ENCODE results near the gene CDKN1A. TPM values are rescaled to one million over a fixed set of nuclear protein-coding genes. Genes with fewer than 3 reads are reported as not detected.
A peak's percentile ranks its signal among the peaks of the same experiment; 100 is the strongest.

CDKN1A gene
- polyA plus RNA-seq, 3 donors = 117 to 1,223 (median 144) TPM

DNA sequence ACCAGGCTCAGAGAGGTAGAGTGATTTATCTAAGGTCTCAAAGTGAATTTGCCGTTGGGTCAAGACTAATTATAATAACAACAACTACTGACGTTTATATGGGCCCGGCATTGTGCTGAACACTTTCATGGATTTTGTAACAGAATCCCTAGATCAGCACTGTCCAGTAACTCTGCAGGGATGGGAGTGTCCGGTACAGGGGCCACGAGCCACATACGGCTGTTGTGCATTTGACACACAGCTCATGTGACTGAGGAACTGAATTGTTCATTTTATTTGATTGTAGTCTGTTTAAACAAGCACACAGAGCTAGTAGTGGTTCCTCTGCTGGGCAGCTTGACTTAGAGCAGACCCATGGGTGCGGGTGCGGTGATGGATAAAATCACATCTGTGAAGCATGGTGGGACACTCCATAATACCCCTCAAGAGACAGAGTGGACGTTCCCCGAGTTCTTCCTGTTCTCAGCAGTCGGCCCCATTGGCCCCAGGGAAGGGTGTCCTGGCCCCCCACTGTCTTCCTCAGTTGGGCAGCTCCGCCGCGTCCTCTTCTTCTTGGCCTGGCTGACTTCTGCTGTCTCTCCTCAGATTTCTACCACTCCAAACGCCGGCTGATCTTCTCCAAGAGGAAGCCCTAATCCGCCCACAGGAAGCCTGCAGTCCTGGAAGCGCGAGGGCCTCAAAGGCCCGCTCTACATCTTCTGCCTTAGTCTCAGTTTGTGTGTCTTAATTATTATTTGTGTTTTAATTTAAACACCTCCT, 6.8 kb downstream of the CDKN1A start:
- Histone ChIP-seq H3K4me1 (ENCODE audit: control insufficient read depth in 1 of 2, insufficient read depth in 2 of 2, low read length in 2 of 2) (peaks cover 56 to 65% of the 10 kb centered on the region in 2 donors), H3K36me3 (replicated peaks in 1 of 2; ENCODE audit: control insufficient read depth in 1 of 2, insufficient read depth in 2 of 2, low read length in 2 of 2) (peaks cover 8 to 40% of the 10 kb centered on the region in 2 donors), H3K79me2 (ENCODE audit: insufficient read depth, low read length) (peaks cover 32% of the 10 kb centered on the region), H3K4me2 (replicated peaks; ENCODE audit: extremely low read depth, low read length, poor library complexity, severe bottlenecking) (peak overlapping the region; percentile 59), H4K20me1 (ENCODE audit: insufficient read depth, low read length) (peaks cover 66% of the 10 kb centered on the region), H3K27ac (ENCODE audit: low read depth in 1 of 2, low read length in 2 of 2) (peak overlapping the region; percentile 81 to 85), H3K4me3 (replicated peaks in 1 of 3; ENCODE audit: low read depth in 2 of 3, low read length in 3 of 3) (peak overlapping the region in 1 of 3 experiments; percentile 60), H3K9me3 (replicated peaks in 1 of 2; ENCODE audit: control insufficient read depth in 1 of 2, insufficient read depth in 1 of 2, low read length in 2 of 2) (no peaks in the 10 kb centered on the region), H3K27me3 (ENCODE audit: control insufficient read depth in 2 of 2, insufficient read depth in 2 of 2, low read length in 2 of 2) (no peaks in the 10 kb centered on the region), H3K9ac (ENCODE audit: insufficient read depth, low read length, poor library complexity, severe bottlenecking) (peak overlapping the region; percentile 60), H2AFZ (ENCODE audit: insufficient read depth, low read depth, low read length, poor library complexity, severe bottlenecking) (no peak overlapping the region)
- Mint-ChIP-seq H3K4me1 (peaks cover 62% of the 10 kb centered on the region), H3K9me3 (peaks cover 0 to 3% (median 0%) of the 10 kb centered on the region in 7 donors), H3K4me3 (peak overlapping the region; percentile 64 to 65), H3K36me3 (peaks cover 60 to 67% of the 10 kb centered on the region in 2 donors), H3K27ac (peak overlapping the region; percentile 93 to 98 (median 95)), H3K27me3 (ENCODE audit: low read depth in 3 of 3) (peaks cover 2 to 7% (median 4%) of the 10 kb centered on the region in 3 donors)
- peak in 1 of 3 donors; percentile 36 for DNase-seq
- TF ChIP-seq, protein P1, sequence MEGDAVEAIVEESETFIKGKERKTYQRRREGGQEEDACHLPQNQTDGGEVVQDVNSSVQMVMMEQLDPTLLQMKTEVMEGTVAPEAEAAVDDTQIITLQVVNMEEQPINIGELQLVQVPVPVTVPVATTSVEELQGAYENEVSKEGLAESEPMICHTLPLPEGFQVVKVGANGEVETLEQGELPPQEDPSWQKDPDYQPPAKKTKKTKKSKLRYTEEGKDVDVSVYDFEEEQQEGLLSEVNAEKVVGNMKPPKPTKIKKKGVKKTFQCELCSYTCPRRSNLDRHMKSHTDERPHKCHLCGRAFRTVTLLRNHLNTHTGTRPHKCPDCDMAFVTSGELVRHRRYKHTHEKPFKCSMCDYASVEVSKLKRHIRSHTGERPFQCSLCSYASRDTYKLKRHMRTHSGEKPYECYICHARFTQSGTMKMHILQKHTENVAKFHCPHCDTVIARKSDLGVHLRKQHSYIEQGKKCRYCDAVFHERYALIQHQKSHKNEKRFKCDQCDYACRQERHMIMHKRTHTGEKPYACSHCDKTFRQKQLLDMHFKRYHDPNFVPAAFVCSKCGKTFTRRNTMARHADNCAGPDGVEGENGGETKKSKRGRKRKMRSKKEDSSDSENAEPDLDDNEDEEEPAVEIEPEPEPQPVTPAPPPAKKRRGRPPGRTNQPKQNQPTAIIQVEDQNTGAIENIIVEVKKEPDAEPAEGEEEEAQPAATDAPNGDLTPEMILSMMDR (IDR thresholded peaks at IDR 0.05) = no peak
- intact Hi-C loops (cut with micrococcal nuclease) = no loop called here
- WGBS (ENCODE audit: insufficient coverage) = 53% methylated on average over 11 of the region's 20 CpGs

DNA sequence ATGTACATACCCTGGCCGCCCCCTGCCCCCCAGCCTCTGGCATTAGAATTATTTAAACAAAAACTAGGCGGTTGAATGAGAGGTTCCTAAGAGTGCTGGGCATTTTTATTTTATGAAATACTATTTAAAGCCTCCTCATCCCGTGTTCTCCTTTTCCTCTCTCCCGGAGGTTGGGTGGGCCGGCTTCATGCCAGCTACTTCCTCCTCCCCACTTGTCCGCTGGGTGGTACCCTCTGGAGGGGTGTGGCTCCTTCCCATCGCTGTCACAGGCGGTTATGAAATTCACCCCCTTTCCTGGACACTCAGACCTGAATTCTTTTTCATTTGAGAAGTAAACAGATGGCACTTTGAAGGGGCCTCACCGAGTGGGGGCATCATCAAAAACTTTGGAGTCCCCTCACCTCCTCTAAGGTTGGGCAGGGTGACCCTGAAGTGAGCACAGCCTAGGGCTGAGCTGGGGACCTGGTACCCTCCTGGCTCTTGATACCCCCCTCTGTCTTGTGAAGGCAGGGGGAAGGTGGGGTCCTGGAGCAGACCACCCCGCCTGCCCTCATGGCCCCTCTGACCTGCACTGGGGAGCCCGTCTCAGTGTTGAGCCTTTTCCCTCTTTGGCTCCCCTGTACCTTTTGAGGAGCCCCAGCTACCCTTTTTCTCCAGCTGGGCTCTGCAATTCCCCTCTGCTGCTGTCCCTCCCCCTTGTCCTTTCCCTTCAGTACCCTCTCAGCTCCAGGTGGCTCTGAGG, 7.6 kb downstream of the CDKN1A start:
- Histone ChIP-seq H3K79me2 (ENCODE audit: insufficient read depth, low read length) (peaks cover 27% of the 10 kb centered on the region), H3K4me2 (replicated peaks; ENCODE audit: extremely low read depth, low read length, poor library complexity, severe bottlenecking) (peak overlapping the region; percentile 59), H3K9ac (ENCODE audit: insufficient read depth, low read length, poor library complexity, severe bottlenecking) (peak overlapping the region; percentile 60), H3K9me3 (replicated peaks in 1 of 2; ENCODE audit: control insufficient read depth in 1 of 2, insufficient read depth in 1 of 2, low read length in 2 of 2) (no peaks in the 10 kb centered on the region), H3K4me3 (replicated peaks in 1 of 3; ENCODE audit: low read depth in 2 of 3, low read length in 3 of 3) (peak overlapping the region in 1 of 3 experiments; percentile 60), H4K20me1 (ENCODE audit: insufficient read depth, low read length) (peaks cover 59% of the 10 kb centered on the region), H3K27me3 (ENCODE audit: control insufficient read depth in 2 of 2, insufficient read depth in 2 of 2, low read length in 2 of 2) (no peaks in the 10 kb centered on the region), H2AFZ (ENCODE audit: insufficient read depth, low read depth, low read length, poor library complexity, severe bottlenecking) (no peak overlapping the region), H3K27ac (ENCODE audit: low read depth in 1 of 2, low read length in 2 of 2) (peak overlapping the region; percentile 81 to 85), H3K4me1 (ENCODE audit: control insufficient read depth in 1 of 2, insufficient read depth in 2 of 2, low read length in 2 of 2) (peaks cover 50 to 58% of the 10 kb centered on the region in 2 donors), H3K36me3 (replicated peaks in 1 of 2; ENCODE audit: control insufficient read depth in 1 of 2, insufficient read depth in 2 of 2, low read length in 2 of 2) (peaks cover 8 to 40% of the 10 kb centered on the region in 2 donors)
- H3K4me1 Mint-ChIP-seq = peaks cover 55% of the 10 kb centered on the region
- WGBS (ENCODE audit: insufficient coverage) = 54% methylated on average over 2 of the region's 11 CpGs
- peak; percentile 77 to 80 (median 79) for DNase-seq
- H3K4me3 Mint-ChIP-seq = peak overlapping the region; percentile 64 to 65
- peaks cover 0 to 3% (median 0%) of the 10 kb centered on the region in 7 donors for H3K9me3 Mint-ChIP-seq
- intact Hi-C loops (cut with micrococcal nuclease) = no loop called here
- TF ChIP-seq, protein P1 (IDR thresholded peaks at IDR 0.05) = no peak
- H3K36me3 Mint-ChIP-seq = peaks cover 54 to 63% of the 10 kb centered on the region in 2 donors
- peaks cover 2 to 4% (median 2%) of the 10 kb centered on the region in 3 donors for H3K27me3 Mint-ChIP-seq (ENCODE audit: low read depth in 3 of 3)
- H3K27ac Mint-ChIP-seq = peak overlapping the region; percentile 93 to 98 (median 95)

All from CD14-positive monocyte (primary cell).